Measurements from ENCODE around the gene NBDY. TPM values are rescaled to one million over a fixed set of nuclear protein-coding genes. Genes with fewer than 3 reads are reported as not detected.
A peak's percentile ranks its signal among the peaks of the same experiment; 100 is the strongest.

Gene NBDY
- total RNA-seq, 1 donor from 2014 or later = 53.6 TPM

GRCh38 chrX:56790778-56791177, 61.7 kb downstream of the NBDY start:
- Mint-ChIP-seq H3K36me3 (ENCODE audit: unreplicated experiment) (peaks cover 6% of the 10 kb centered on the region), H3K4me1 (ENCODE audit: low read depth, unreplicated experiment) (no peaks in the 10 kb centered on the region), H3K9me3 (ENCODE audit: unreplicated experiment) (peaks cover 6% of the 10 kb centered on the region), H3K4me3 (ENCODE audit: unreplicated experiment) (no peak overlapping the region), H3K27me3 (ENCODE audit: unreplicated experiment) (peaks cover 4% of the 10 kb centered on the region), H3K27ac (ENCODE audit: unreplicated experiment) (no peak overlapping the region)
- TF ChIP-seq CTCF (IDR thresholded peaks at IDR 0.05; ENCODE audit: partially characterized antibody, unreplicated experiment) = no peak
- DNase-seq = no peak

DNA sequence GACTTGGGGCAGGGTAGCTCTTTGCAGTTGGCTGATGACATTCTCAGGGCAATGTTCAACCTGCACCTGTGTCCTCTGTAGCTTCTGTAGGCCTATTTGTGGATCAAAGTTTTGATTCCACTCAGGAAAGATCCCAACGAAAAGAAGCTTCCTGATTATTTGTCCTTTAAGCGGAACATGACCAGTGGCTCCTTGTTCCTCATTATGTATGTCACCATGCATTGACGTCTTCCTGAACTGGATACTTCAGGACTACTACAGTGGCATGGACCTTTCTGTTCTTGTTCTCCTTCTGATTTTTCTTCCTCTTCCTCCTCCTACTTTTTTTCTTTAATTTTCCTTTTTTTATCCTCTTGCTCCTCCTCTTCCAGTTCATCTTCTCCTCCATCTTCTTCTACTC, 62.4 kb downstream of the NBDY start:
- TF ChIP-seq CTCF (IDR thresholded peaks at IDR 0.05; ENCODE audit: partially characterized antibody, unreplicated experiment) = no peak
- Mint-ChIP-seq H3K4me1 (ENCODE audit: low read depth, unreplicated experiment) (no peaks in the 10 kb centered on the region), H3K9me3 (ENCODE audit: unreplicated experiment) (peaks cover 8% of the 10 kb centered on the region), H3K27ac (ENCODE audit: unreplicated experiment) (no peak overlapping the region), H3K4me3 (ENCODE audit: unreplicated experiment) (no peak overlapping the region), H3K27me3 (ENCODE audit: unreplicated experiment) (peaks cover 4% of the 10 kb centered on the region), H3K36me3 (ENCODE audit: unreplicated experiment) (peaks cover 6% of the 10 kb centered on the region)
- DNase-seq = no peak

DNA sequence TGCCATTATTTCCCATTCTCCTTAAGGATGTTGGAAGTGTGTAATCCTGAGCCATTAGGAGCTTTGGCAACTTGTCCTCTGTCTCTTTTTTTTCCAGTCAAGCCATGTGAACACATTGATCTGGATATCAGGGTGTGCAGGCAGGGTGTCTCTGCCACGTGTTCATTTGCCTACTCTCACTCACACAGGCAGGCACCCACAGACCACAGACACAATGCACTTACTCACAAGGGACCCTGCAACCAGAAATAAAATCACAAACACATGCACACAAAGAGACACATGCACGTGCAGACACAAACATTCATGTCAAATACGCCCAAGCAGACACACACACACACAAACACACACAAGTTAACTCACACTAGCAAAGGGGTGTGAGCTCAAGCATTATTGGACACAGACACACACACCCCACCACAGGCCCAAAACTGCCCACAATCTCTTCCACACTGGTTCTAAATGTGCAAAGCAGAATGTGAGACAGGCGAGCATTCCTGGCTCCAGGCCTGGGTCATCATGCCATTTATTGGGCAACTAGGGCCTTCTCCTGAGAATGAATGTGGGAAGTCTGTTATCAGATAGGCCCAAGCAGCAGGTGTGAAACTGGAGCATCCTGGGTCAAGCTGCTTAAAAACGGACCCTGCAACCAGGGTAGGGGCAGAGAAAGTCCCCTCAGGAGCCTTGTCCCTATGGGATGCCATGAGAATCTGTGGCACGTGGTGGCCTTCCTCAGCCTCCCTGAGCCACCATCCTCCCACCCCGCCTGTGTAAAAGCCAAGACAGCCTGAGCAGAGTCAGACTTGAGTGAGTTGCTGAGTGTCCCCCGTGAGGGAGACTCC, 63.4 kb downstream of the NBDY start:
- Mint-ChIP-seq H3K4me1 (ENCODE audit: low read depth, unreplicated experiment) (no peaks in the 10 kb centered on the region), H3K4me3 (ENCODE audit: unreplicated experiment) (no peak overlapping the region), H3K27me3 (ENCODE audit: unreplicated experiment) (peaks cover 4% of the 10 kb centered on the region), H3K27ac (ENCODE audit: unreplicated experiment) (peak overlapping the region; percentile 66), H3K36me3 (ENCODE audit: unreplicated experiment) (peaks cover 6% of the 10 kb centered on the region), H3K9me3 (ENCODE audit: unreplicated experiment) (peaks cover 8% of the 10 kb centered on the region)
- TF ChIP-seq CTCF (IDR thresholded peaks at IDR 0.05; ENCODE audit: partially characterized antibody, unreplicated experiment) = no peak
- no peak for DNase-seq

DNA sequence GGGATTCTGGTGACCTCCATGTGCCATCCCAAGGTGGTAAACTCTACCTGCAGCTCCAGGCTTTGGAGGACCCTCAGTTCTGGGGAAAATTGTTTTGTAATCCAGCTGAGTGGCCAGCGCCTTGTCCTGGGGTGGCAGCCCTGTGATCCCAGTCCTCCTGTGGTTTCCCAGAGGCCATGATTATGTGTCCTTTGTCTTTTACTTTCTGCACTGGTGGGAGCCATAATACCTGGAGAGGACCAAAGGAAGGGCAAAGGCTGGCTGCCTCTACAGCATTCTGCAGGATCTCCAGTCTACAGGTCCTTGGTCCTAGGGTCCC, 64.0 kb downstream of the NBDY start:
- H3K4me3 Mint-ChIP-seq (ENCODE audit: unreplicated experiment) = no peak overlapping the region
- H3K27me3 Mint-ChIP-seq (ENCODE audit: unreplicated experiment) = peaks cover 4% of the 10 kb centered on the region
- H3K27ac Mint-ChIP-seq (ENCODE audit: unreplicated experiment) = no peak overlapping the region
- H3K36me3 Mint-ChIP-seq (ENCODE audit: unreplicated experiment) = peaks cover 6% of the 10 kb centered on the region
- H3K4me1 Mint-ChIP-seq (ENCODE audit: low read depth, unreplicated experiment) = no peaks in the 10 kb centered on the region
- TF ChIP-seq CTCF (IDR thresholded peaks at IDR 0.05; ENCODE audit: partially characterized antibody, unreplicated experiment) = no peak
- DNase-seq = no peak
- H3K9me3 Mint-ChIP-seq (ENCODE audit: unreplicated experiment) = peaks cover 10% of the 10 kb centered on the region

DNA sequence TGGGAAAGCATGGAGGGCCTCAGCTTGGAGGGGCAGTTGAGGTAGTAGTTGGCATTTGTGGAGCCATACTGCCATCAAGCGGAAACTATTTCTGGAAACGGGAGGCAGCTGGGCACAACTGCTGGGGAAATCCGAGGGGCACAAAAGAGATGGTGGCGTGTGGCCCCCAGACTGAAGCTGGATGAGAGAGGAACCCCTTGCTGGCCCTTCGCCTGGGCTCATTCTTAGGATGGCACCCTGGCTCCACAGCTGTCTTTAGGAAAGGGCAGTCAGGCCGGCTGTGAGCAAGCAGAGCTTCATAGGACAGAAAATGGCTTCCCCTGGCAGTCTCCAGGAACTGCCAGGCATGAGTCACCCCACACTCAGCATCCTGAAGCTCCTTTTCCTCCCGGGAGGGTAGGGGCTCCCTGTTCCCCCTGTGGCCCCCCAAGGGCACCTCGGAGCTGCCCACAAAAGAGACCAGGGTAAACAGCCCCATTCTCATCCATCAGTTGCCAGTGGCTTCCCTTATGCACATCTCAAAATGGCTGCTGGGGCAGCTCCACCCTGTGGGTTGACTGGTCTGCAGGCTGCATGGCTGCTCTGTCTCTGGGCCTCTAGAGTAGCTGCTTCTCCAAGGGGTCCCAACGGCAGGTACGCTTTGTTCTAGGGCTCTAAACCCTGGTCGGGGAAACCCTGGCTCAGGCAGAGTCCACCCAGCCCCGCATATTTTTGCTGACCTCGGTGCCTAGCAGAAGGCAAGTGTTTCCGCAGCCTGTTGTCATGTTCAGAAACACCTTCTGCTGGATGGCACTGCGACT, 64.7 kb downstream of the NBDY start:
- Mint-ChIP-seq H3K4me3 (ENCODE audit: unreplicated experiment) (no peak overlapping the region), H3K27ac (ENCODE audit: unreplicated experiment) (no peak overlapping the region), H3K36me3 (ENCODE audit: unreplicated experiment) (peaks cover 6% of the 10 kb centered on the region), H3K4me1 (ENCODE audit: low read depth, unreplicated experiment) (no peaks in the 10 kb centered on the region), H3K9me3 (ENCODE audit: unreplicated experiment) (peaks cover 10% of the 10 kb centered on the region), H3K27me3 (ENCODE audit: unreplicated experiment) (peaks cover 4% of the 10 kb centered on the region)
- no peak for DNase-seq
- TF ChIP-seq CTCF (IDR thresholded peaks at IDR 0.05; ENCODE audit: partially characterized antibody, unreplicated experiment) = no peak

Data from glutamatergic neuron (in vitro differentiated cells).